OCI-LY7 (cell line): Measurements from ENCODE around the gene MRC2. TPM values are rescaled to one million over a fixed set of nuclear protein-coding genes. Genes with fewer than 3 reads are reported as not detected.

Source experiments
- BruUV-seq: library from RNA; stranded (reverse); fragments of 400-500 nt; replicated peaks from 2 replicates; lab custom pipeline; 2021; lab: Mats Ljungman, UMichigan
- CTCF ChIA-PET: fragments of 300-600 bp; sonication (Branson Sonifier 250); formaldehyde crosslinking; loops from one replicate; lab custom pipeline; 2022; ENCODE audit warnings: antibody characterized with exemption; ENCODE audit not compliant: unreplicated experiment; lab: Charles Lee
- POLR2A ChIA-PET: fragments of 300-600 bp; sonication (Branson Sonifier 250); formaldehyde crosslinking; loops from one replicate; lab custom pipeline; 2022; ENCODE audit warnings: antibody characterized with exemption; lab: Charles Lee
- DNase-seq: peaks from one replicate; pipeline ENCODE4 v3.0.0-alpha.2; 2015; ENCODE audit warnings: low spot score
- H2AFZ ChIP-seq: fragments of 200-600 bp; sonication (generic), shearing (Covaris generic); 2 replicates; pipeline ENCODE4 v1.6.1; 2014; ENCODE audit warnings: mild to moderate bottlenecking, antibody characterized with exemption, low read length, moderate library complexity
- H3K27ac ChIP-seq: fragments of 200-600 bp; sonication (generic); 2 replicates; pipeline ENCODE4 v1.5.1; 2014; ENCODE audit warnings: mixed run types, low read depth, mild to moderate bottlenecking, moderate library complexity, low read length, inconsistent platforms; ENCODE audit not compliant: poor library complexity, severe bottlenecking
- H3K36me3 ChIP-seq: fragments of 200-600 bp; sonication (generic); 2 replicates; pipeline ENCODE4 v1.6.1; 2014; ENCODE audit warnings: mild to moderate bottlenecking, antibody characterized with exemption, low read length, moderate library complexity, mixed read lengths; ENCODE audit not compliant: insufficient read depth
- H3K4me1 ChIP-seq: fragments of 200-600 bp; sonication (generic); 2 replicates; pipeline ENCODE4 v1.5.1; 2014; ENCODE audit warnings: mild to moderate bottlenecking, low read length; ENCODE audit not compliant: insufficient read depth, poor library complexity, severe bottlenecking
- H3K4me2 ChIP-seq: fragments of 200-600 bp; sonication (generic); 2 replicates; pipeline ENCODE4 v1.6.1; 2014; ENCODE audit warnings: mild to moderate bottlenecking, low read length
- H3K4me3 ChIP-seq: fragments of 200-600 bp; sonication (generic); 2 replicates; pipeline ENCODE4 v1.5.1; 2014; ENCODE audit warnings: mild to moderate bottlenecking, low read depth, low read length; ENCODE audit not compliant: poor library complexity, severe bottlenecking
- H3K79me2 ChIP-seq: fragments of 200-600 bp; sonication (generic); 2 replicates; pipeline ENCODE4 v1.6.1; 2016; ENCODE audit warnings: low read depth, mild to moderate bottlenecking, low read length, moderate library complexity, mixed read lengths; ENCODE audit not compliant: insufficient read depth
- H3K9me2 ChIP-seq: fragments of 200-600 bp; sonication (generic); 2 replicates; pipeline ENCODE4 v1.6.1; 2016; ENCODE audit warnings: mild to moderate bottlenecking, low read length, mixed read lengths; ENCODE audit not compliant: insufficient read depth
- H3K9me3 ChIP-seq: fragments of 200-600 bp; sonication (generic); 2 replicates; pipeline ENCODE4 v1.6.1; 2014; ENCODE audit warnings: mild to moderate bottlenecking, mixed run types, low read length, mixed read lengths
- H4K20me1 ChIP-seq: fragments of 200-600 bp; sonication (generic); 2 replicates; pipeline ENCODE4 v1.6.1; 2014; ENCODE audit warnings: mild to moderate bottlenecking, antibody characterized with exemption, low read length, moderate library complexity, mixed read lengths; ENCODE audit not compliant: insufficient read depth
- EZH2phosphoT487 ChIP-seq: fragments of 200-600 bp; sonication (generic); IDR thresholded peaks from 2 replicates; pipeline ENCODE4 v1.6.1; 2018; ENCODE audit warnings: low read depth, borderline replicate concordance, mild to moderate bottlenecking, mixed run types, antibody characterized with exemption, low read length, moderate library complexity, mixed read lengths
- intact Hi-C: fragments of 100-400 bp; cut with micrococcal nuclease; formaldehyde crosslinking; loops from one replicate; pipeline ENCODE4 v1.10.0; 2022; ENCODE audit not compliant: unreplicated experiment
- total RNA-seq, 2 experiments: library from RNA; depleted of rRNA in 1 of 2; stranded (reverse); fragments of >200 nt in 1 of 2; shearing (Covaris generic) in 1 of 2; gene quantifications; 2 replicates each; pipeline ENCODE4 v1.2.3, GENCODE V29; 2014 to 2022
- TF ChIP-seq, protein P1 (sequence below): fragments of 200-600 bp; sonication (generic); conservative IDR thresholded peaks from 2 replicates; pipeline ENCODE4 v1.5.1; 2014; ENCODE audit warnings: mild to moderate bottlenecking, antibody characterized with exemption, low read length, moderate library complexity, mixed read lengths

Gene MRC2
- total RNA-seq, 2 experiments from 2014 or later: 0.19 to 0.27 TPM

DNA sequence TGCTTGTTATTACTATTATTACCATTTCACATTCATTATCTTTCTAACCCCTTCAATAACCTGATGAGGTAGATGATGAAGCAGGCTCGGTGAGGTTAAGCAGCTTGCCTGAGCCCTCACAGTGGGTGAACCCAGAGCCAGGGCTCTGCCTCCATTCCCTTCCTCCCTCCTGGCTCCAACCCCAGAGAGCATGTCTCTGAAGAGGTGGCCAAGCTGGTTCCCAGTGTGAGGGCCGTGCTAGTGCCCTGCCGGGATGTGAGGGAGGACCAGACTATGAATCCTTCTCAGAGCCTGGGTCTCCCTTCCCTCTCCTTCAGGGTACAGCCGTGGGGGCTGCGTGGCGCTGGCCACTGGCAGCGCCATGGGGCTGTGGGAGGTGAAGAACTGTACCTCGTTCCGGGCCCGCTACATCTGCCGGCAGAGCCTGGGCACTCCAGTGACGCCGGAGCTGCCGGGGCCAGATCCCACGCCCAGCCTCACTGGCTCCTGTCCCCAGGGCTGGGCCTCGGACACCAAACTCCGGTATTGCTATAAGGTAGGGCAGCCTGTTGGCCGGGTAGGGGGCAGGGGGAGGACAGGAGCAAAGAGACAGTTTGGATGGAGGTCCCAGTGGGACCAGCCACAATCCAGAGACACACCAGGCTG lies 49.6 kb downstream of the MRC2 start:
- intact Hi-C loops: no loop called here
- Histone ChIP-seq H3K27ac (no peak overlapping the region), H3K36me3 (no peaks in the 10 kb centered on the region), H2AFZ (no peak overlapping the region), H3K4me1 (no peaks in the 10 kb centered on the region), H3K79me2 (no peaks in the 10 kb centered on the region), H4K20me1 (no peaks in the 10 kb centered on the region), H3K9me3 (no peaks in the 10 kb centered on the region), H3K4me3 (no peak overlapping the region), H3K9me2 (no peaks in the 10 kb centered on the region), H3K4me2 (no peak overlapping the region)
- TF ChIP-seq, protein P1, sequence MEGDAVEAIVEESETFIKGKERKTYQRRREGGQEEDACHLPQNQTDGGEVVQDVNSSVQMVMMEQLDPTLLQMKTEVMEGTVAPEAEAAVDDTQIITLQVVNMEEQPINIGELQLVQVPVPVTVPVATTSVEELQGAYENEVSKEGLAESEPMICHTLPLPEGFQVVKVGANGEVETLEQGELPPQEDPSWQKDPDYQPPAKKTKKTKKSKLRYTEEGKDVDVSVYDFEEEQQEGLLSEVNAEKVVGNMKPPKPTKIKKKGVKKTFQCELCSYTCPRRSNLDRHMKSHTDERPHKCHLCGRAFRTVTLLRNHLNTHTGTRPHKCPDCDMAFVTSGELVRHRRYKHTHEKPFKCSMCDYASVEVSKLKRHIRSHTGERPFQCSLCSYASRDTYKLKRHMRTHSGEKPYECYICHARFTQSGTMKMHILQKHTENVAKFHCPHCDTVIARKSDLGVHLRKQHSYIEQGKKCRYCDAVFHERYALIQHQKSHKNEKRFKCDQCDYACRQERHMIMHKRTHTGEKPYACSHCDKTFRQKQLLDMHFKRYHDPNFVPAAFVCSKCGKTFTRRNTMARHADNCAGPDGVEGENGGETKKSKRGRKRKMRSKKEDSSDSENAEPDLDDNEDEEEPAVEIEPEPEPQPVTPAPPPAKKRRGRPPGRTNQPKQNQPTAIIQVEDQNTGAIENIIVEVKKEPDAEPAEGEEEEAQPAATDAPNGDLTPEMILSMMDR: no peak
- TF ChIP-seq EZH2phosphoT487: no peak
- no peak for DNase-seq
- BruUV-seq: no TSS peak
- CTCF ChIA-PET: no interaction called here
- POLR2A ChIA-PET: no interaction called here

DNA sequence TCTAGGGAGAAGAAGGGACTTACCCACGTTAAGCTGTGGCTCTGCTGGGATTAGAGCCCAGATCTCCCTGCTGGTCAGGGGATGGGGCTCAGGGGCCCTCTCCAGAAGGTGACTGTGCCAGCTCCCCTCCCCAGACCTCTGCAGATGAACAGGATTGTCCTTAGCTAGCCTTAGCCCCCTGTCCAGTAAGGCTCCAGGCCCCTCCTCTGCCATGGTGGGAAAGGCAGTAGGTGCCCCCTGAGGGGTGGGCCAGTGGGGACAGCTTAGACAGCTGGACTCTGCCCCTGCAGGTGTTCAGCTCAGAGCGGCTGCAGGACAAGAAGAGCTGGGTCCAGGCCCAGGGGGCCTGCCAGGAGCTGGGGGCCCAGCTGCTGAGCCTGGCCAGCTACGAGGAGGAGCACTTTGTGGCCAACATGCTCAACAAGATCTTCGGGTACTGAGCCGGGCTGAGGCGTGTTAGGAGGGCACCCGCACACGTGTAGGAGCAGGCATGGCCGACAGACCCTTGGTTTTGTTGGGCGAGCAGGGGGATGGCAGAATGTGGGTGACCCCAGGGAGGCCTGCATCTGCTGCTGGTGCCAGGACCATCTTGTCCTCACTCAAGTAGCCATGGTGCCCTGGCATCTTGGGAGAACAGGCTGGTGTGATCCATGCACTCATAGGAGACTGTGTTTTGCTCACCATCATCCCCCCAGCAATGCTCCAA lies 50.9 kb downstream of the MRC2 start:
- Histone ChIP-seq H3K4me1 (no peaks in the 10 kb centered on the region), H3K4me3 (no peak overlapping the region), H3K27ac (no peak overlapping the region), H3K9me3 (no peaks in the 10 kb centered on the region), H2AFZ (no peak overlapping the region), H4K20me1 (no peaks in the 10 kb centered on the region), H3K4me2 (no peak overlapping the region), H3K36me3 (no peaks in the 10 kb centered on the region), H3K9me2 (no peaks in the 10 kb centered on the region), H3K79me2 (no peaks in the 10 kb centered on the region)
- POLR2A ChIA-PET: no interaction called here
- TF ChIP-seq, protein P1: no peak
- no peak for TF ChIP-seq EZH2phosphoT487
- DNase-seq: no peak
- intact Hi-C loops: no loop called here
- BruUV-seq: no TSS peak
- CTCF ChIA-PET: no interaction called here

GRCh38 chr17:62679866-62680377 lies 52.5 kb downstream of the MRC2 start:
- Histone ChIP-seq H3K4me1 (no peaks in the 10 kb centered on the region), H3K9me2 (no peaks in the 10 kb centered on the region), H2AFZ (no peak overlapping the region), H4K20me1 (no peaks in the 10 kb centered on the region), H3K4me3 (no peak overlapping the region), H3K79me2 (no peaks in the 10 kb centered on the region), H3K36me3 (no peaks in the 10 kb centered on the region), H3K27ac (no peak overlapping the region), H3K4me2 (no peak overlapping the region), H3K9me3 (no peaks in the 10 kb centered on the region)
- BruUV-seq: no TSS peak
- no peak for DNase-seq
- no peak for TF ChIP-seq EZH2phosphoT487
- CTCF ChIA-PET: no interaction called here
- POLR2A ChIA-PET: no interaction called here
- intact Hi-C loops: no loop called here
